Upper lobe of left lung (tissue), 6 donors: ENCODE data around the gene MRPL16. TPM values are rescaled to one million over a fixed set of nuclear protein-coding genes. Genes with fewer than 3 reads are reported as not detected.
"Not testable (repeated sequence)": the region's sequence is repeated elsewhere in the genome, so short reads cannot be mapped to it uniquely, and the experiment has no call there.

ENCODE experiments used
- ATAC-seq, 2 donors: fragments of 200-7000 bp; cut with Tn5 transposase; one replicate each; pipeline ENCODE4 v1.9.1; 2022; ENCODE audit warnings: mild to moderate bottlenecking in 2 of 2, moderate library complexity in 2 of 2; ENCODE audit not compliant: low FRiP score in 2 of 2
- DNase-seq, 2 donors: peaks; one replicate each; pipeline ENCODE4 v3.0.0-alpha.2; 2019 to 2020
- H3K27ac ChIP-seq, 4 donors: fragments of 200-600 bp; sonication (generic); one replicate each; pipeline ENCODE4 v1.5.1; 2016 to 2019
- H3K27me3 ChIP-seq, 4 donors: fragments of 200-600 bp; sonication (generic); one replicate each; pipeline ENCODE4 v1.5.1; 2017 to 2019
- H3K36me3 ChIP-seq, 4 donors: fragments of 200-600 bp; sonication (generic); one replicate each; pipeline ENCODE4 v1.5.1; 2016 to 2019
- H3K4me1 ChIP-seq, 4 donors: fragments of 200-600 bp; sonication (generic); one replicate each; pipeline ENCODE4 v1.5.1; 2018 to 2019
- H3K4me3 ChIP-seq, 4 donors: fragments of 200-600 bp; sonication (generic); one replicate each; pipeline ENCODE4 v1.5.1; 2017 to 2019; ENCODE audit warnings: mild to moderate bottlenecking in 2 of 4, moderate library complexity in 1 of 4
- H3K9me3 ChIP-seq, 4 donors: fragments of 200-600 bp; sonication (generic); one replicate each; pipeline ENCODE4 v1.5.1; 2018 to 2019
- CTCF ChIP-seq, 6 experiments: fragments of 450-650 bp in 4 of 6; fragments of 200-600 bp in 2 of 6; sonication (generic) in 2 of 6; IDR thresholded peaks; one replicate each; pipeline ENCODE4 v1.5.1; 2016 to 2019; ENCODE audit warnings: antibody characterized with exemption in 6 of 6
- EP300 ChIP-seq, 4 donors: sonication (generic); formaldehyde crosslinking; IDR thresholded peaks; one replicate each; pipeline ENCODE4 v1.5.1; 2017; ENCODE audit warnings: antibody characterized with exemption in 4 of 4, control low read depth in 2 of 4
- POLR2A ChIP-seq, 4 donors: fragments of 450-650 bp; IDR thresholded peaks; one replicate each; pipeline ENCODE4 v1.5.1; 2016 to 2017; ENCODE audit warnings: antibody characterized with exemption in 4 of 4, mild to moderate bottlenecking in 2 of 4
- POLR2AphosphoS5 ChIP-seq, 2 donors: sonication (generic); formaldehyde crosslinking; IDR thresholded peaks; one replicate each; pipeline ENCODE4 v1.5.1; 2017; ENCODE audit warnings: antibody characterized with exemption in 2 of 2
- WGBS, 2 donors: methylation state at CpG; one replicate each; pipeline ENCODE4 v1.1.5; 2017 to 2018; 5-methylcytosine and 5-hydroxymethylcytosine counted together
- total RNA-seq, 6 donors: library from RNA; depleted of rRNA in 4 of 6; stranded (reverse); fragments of >200 nt in 4 of 6; gene quantifications; one replicate each; pipeline versions ENCODE4 v1.1.0 to v1.2.1, GENCODE V29; 2016 to 2021
- donor health status: DM: no; HTN: no; CAD: no; lungs with moderate emphysema.
- donor health status: DM: no; HTN: yes; CAD: no; lungs with severe emphysema.

MRPL16 gene
- total RNA-seq, 6 donors from 2014 or later: 15.9 to 40.0 (median 35.0) TPM

- no peak for ATAC-seq
- WGBS, 2 donors: 58 to 69% methylated on average over 4 of the region's 4 CpGs
- H3K36me3 ChIP-seq: no peaks in the 10 kb centered on the region
These were observed 8.0 kb upstream of the MRPL16 start for GRCh38 chr11:59818572-59818971.

GRCh38 chr11:59816434-59816833 lies 5.9 kb upstream of the MRPL16 start:
- not testable (repeated sequence) for H3K4me1 ChIP-seq, H3K27ac ChIP-seq, H3K27me3 ChIP-seq, H3K36me3 ChIP-seq, H3K4me3 ChIP-seq, DNase-seq, ATAC-seq, H3K9me3 ChIP-seq
- WGBS, 2 donors: 80 to 83% methylated on average over 1 of the region's 1 CpG

More at GRCh38 chr11:59818572-59818971, 8.0 kb upstream of the MRPL16 start:
- peaks cover 0 to 6% (median 0%) of the 10 kb centered on the region in 4 donors for H3K4me1 ChIP-seq
- TF ChIP-seq CTCF (IDR thresholded peaks at IDR 0.05): no peak
- TF ChIP-seq POLR2A (IDR thresholded peaks at IDR 0.05): no peak
- no peaks in the 10 kb centered on the region for H3K27me3 ChIP-seq
- H3K27ac ChIP-seq: no peak overlapping the region
- no peaks in the 10 kb centered on the region for H3K9me3 ChIP-seq
- no peak overlapping the region for H3K4me3 ChIP-seq
- no peak for DNase-seq

DNA sequence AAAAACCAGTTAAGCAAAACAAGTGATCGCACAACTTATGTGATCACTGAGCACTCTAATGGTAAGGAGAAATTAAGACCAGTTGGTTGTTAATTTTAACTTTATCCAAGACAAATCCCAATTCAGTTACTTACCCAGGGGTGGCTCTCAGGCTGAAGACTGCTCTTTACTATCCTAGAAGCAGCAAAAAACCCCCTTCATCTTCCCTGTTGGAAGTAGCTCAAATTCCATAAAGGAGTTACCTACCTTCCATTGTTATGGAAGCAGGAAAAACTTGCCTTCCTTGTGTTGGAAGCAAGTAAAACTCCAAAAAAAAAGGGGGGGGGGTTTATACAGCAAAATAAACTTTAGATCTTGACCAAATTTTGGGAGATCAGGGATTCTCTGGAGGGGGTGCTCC lies 5.2 kb upstream of the MRPL16 start:
- no peak for TF ChIP-seq POLR2A (IDR thresholded peaks at IDR 0.05)
- TF ChIP-seq CTCF (IDR thresholded peaks at IDR 0.05): no peak
- TF ChIP-seq POLR2AphosphoS5 (IDR thresholded peaks at IDR 0.05): no peak
- TF ChIP-seq EP300 (IDR thresholded peaks at IDR 0.05): no peak
- WGBS, 2 donors: 100% methylated on average over 1 of the region's 1 CpG
- no peak for ATAC-seq
- H3K9me3 ChIP-seq: no peaks in the 10 kb centered on the region
- H3K4me3 ChIP-seq: no peak overlapping the region
- DNase-seq: no peak
- H3K27ac ChIP-seq: no peak overlapping the region
- peaks cover 0 to 6% (median 5%) of the 10 kb centered on the region in 4 donors for H3K4me1 ChIP-seq
- no peaks in the 10 kb centered on the region for H3K27me3 ChIP-seq
- H3K36me3 ChIP-seq: no peaks in the 10 kb centered on the region

GRCh38 chr11:59814021-59814420 lies 3.4 kb upstream of the MRPL16 start:
- TF ChIP-seq EP300 (IDR thresholded peaks at IDR 0.05) (no peak), POLR2A (IDR thresholded peaks at IDR 0.05) (no peak), CTCF (IDR thresholded peaks at IDR 0.05) (no peak), POLR2AphosphoS5 (IDR thresholded peaks at IDR 0.05) (no peak)
- Histone ChIP-seq H3K4me1 (peaks cover 7 to 16% (median 13%) of the 10 kb centered on the region in 4 donors), H3K9me3 (no peaks in the 10 kb centered on the region), H3K4me3 (peak overlapping the region in 1 of 4 donors; percentile 0), H3K27ac (no peak overlapping the region), H3K36me3 (peaks cover 0 to under 1% (median 0%) of the 10 kb centered on the region in 4 donors), H3K27me3 (no peaks in the 10 kb centered on the region)
- whole genome bisulfite sequencing, 2 donors: 31 to 35% methylated on average over 1 of the region's 1 CpG
- DNase-seq: no peak
- no peak for ATAC-seq

GRCh38 chr11:59813364-59813763 lies 2.8 kb upstream of the MRPL16 start:
- TF ChIP-seq POLR2AphosphoS5 (IDR thresholded peaks at IDR 0.05): no peak
- TF ChIP-seq CTCF (IDR thresholded peaks at IDR 0.05): no peak
- Histone ChIP-seq H3K27me3 (no peaks in the 10 kb centered on the region), H3K36me3 (peaks cover 0 to 7% (median 0%) of the 10 kb centered on the region in 4 donors), H3K27ac (no peak overlapping the region), H3K4me3 (no peak overlapping the region), H3K9me3 (no peaks in the 10 kb centered on the region), H3K4me1 (peaks cover 7 to 16% (median 13%) of the 10 kb centered on the region in 4 donors)
- 92 to 100% methylated on average over 1 of the region's 1 CpG for WGBS, 2 donors
- no peak for ATAC-seq
- no peak for DNase-seq
